ENCODE data around the gene PTCHD1. TPM values are rescaled to one million over a fixed set of nuclear protein-coding genes. Genes with fewer than 3 reads are reported as not detected.

Gene PTCHD1
- total RNA-seq, 1 donor from 2014 or later = 0.20 TPM

DNA sequence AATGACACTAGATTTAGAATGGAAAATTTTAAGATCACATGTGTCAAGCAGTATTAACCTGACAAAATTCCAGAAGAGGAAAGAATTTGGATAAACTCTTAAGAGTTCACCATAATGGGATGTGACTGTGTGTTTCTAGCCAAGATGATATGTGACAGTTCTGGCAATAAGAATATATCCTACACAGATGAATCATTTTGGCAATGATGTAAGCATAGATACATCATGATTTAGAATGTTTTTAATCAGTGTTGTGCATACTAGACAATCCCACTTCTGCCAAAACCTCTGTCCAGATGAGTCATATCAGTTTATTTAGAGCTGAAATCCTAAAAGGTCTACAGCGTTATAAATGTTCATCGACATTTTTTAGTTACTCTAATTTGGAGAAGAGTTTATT lies 48.8 kb downstream of the PTCHD1 start:
- Histone ChIP-seq H3K9me3 (no peaks in the 10 kb centered on the region), H3K27ac (no peak overlapping the region), H3K4me3 (no peak overlapping the region), H3K4me1 (no peaks in the 10 kb centered on the region), H3K36me3 (no peaks in the 10 kb centered on the region), H3K27me3 (no peaks in the 10 kb centered on the region)
- TF ChIP-seq, protein P1, sequence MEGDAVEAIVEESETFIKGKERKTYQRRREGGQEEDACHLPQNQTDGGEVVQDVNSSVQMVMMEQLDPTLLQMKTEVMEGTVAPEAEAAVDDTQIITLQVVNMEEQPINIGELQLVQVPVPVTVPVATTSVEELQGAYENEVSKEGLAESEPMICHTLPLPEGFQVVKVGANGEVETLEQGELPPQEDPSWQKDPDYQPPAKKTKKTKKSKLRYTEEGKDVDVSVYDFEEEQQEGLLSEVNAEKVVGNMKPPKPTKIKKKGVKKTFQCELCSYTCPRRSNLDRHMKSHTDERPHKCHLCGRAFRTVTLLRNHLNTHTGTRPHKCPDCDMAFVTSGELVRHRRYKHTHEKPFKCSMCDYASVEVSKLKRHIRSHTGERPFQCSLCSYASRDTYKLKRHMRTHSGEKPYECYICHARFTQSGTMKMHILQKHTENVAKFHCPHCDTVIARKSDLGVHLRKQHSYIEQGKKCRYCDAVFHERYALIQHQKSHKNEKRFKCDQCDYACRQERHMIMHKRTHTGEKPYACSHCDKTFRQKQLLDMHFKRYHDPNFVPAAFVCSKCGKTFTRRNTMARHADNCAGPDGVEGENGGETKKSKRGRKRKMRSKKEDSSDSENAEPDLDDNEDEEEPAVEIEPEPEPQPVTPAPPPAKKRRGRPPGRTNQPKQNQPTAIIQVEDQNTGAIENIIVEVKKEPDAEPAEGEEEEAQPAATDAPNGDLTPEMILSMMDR (IDR thresholded peaks at IDR 0.05) = no peak
- intact Hi-C loops (cut with DNase I) = no loop called here
- DNase-seq (no peak), ATAC-seq (no peak)

GRCh38 chrX:23385242-23385641 lies 50.6 kb downstream of the PTCHD1 start:
- TF ChIP-seq, protein P1 (IDR thresholded peaks at IDR 0.05) = no peak
- H3K27ac ChIP-seq = no peak overlapping the region
- H3K4me1 ChIP-seq = no peaks in the 10 kb centered on the region
- no peak for ATAC-seq
- no peak for DNase-seq
- intact Hi-C loops (cut with DNase I) = no loop called here
- no peak overlapping the region for H3K4me3 ChIP-seq
- H3K27me3 ChIP-seq = no peaks in the 10 kb centered on the region
- no peaks in the 10 kb centered on the region for H3K36me3 ChIP-seq
- no peaks in the 10 kb centered on the region for H3K9me3 ChIP-seq

- no peak for ATAC-seq
- H3K27me3 ChIP-seq = no peaks in the 10 kb centered on the region
- no peak for DNase-seq
- no peaks in the 10 kb centered on the region for H3K36me3 ChIP-seq
- intact Hi-C loops (cut with DNase I) = no loop called here
- H3K4me3 ChIP-seq = no peak overlapping the region
- no peak overlapping the region for H3K27ac ChIP-seq
- H3K9me3 ChIP-seq = no peaks in the 10 kb centered on the region
- TF ChIP-seq, protein P1 (IDR thresholded peaks at IDR 0.05) = no peak
- H3K4me1 ChIP-seq = no peaks in the 10 kb centered on the region
These were observed 51.6 kb downstream of the PTCHD1 start for GRCh38 chrX:23386260-23386659.

GRCh38 chrX:23386726-23387125 lies 52.1 kb downstream of the PTCHD1 start:
- H3K4me3 ChIP-seq = no peak overlapping the region
- H3K36me3 ChIP-seq = no peaks in the 10 kb centered on the region
- intact Hi-C loops (cut with DNase I) = no loop called here
- TF ChIP-seq, protein P1 (IDR thresholded peaks at IDR 0.05) = no peak
- H3K27ac ChIP-seq = no peak overlapping the region
- H3K4me1 ChIP-seq = no peaks in the 10 kb centered on the region
- no peak for DNase-seq
- no peaks in the 10 kb centered on the region for H3K9me3 ChIP-seq
- no peak for ATAC-seq
- H3K27me3 ChIP-seq = no peaks in the 10 kb centered on the region

DNA sequence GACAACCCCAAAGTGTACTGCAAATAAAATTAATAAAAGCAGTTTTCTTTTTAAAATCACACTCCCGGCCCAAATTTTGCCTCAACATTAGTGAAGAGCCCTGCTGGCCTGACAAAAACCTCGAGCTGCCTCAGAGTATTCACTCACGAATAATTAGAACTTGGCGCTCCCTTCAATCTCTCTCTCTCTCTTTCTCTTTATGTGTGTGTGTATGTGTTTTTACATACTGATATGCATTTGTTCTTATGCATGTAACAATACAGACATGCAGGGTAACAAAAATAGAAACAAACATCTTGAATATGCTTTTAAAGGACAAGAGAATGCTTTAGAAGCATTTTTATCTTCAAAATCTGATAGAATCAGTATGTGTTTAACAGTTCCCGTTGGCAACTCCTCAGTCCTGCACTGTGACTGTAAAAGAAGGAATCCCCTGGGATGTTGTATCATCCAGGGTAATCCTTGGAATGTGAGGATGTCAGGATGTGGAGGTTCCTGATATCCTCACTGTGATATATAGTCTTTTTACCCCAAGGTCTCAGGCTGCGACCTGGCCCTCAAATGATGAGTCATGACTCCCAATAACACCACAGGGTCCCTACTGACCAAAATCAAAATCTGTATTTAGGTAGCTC lies 53.0 kb downstream of the PTCHD1 start:
- H3K4me1 ChIP-seq = no peaks in the 10 kb centered on the region
- intact Hi-C loops (cut with DNase I) = no loop called here
- no peak overlapping the region for H3K4me3 ChIP-seq
- ATAC-seq = no peak
- H3K9me3 ChIP-seq = no peaks in the 10 kb centered on the region
- TF ChIP-seq, protein P1 (IDR thresholded peaks at IDR 0.05) = no peak
- H3K27me3 ChIP-seq = no peaks in the 10 kb centered on the region
- no peak for DNase-seq
- H3K36me3 ChIP-seq = no peaks in the 10 kb centered on the region
- no peak overlapping the region for H3K27ac ChIP-seq
